Astrocyte (in vitro differentiated cells and primary cell): ENCODE data around the gene MAEA. TPM values are rescaled to one million over a fixed set of nuclear protein-coding genes. Genes with fewer than 3 reads are reported as not detected.

Experiments
- DNase-seq: peaks from one replicate; pipeline ENCODE4 v3.0.0-alpha.2; 2010; ENCODE audit warnings: low read depth
- FAIRE-seq: peaks from 2 replicates; lab custom pipeline; 2011; peaks lifted over from hg19 to GRCh38; lab: Jason Lieb, UNC
- H2AFZ ChIP-seq: 2 replicates; pipeline ENCODE4 v1.6.0; 2012; ENCODE audit warnings: low read depth, low read length, inconsistent platforms
- H3K27ac ChIP-seq: 2 replicates; pipeline ENCODE4 v1.5.1; 2011; ENCODE audit warnings: low read depth, low read length, inconsistent platforms
- H3K27me3 ChIP-seq: 2 replicates; pipeline ENCODE4 v1.6.0; 2011; ENCODE audit warnings: low read length, inconsistent platforms; ENCODE audit not compliant: insufficient read depth
- H3K36me3 ChIP-seq: 2 replicates; pipeline ENCODE4 v1.5.1; 2011; ENCODE audit warnings: low read length, inconsistent platforms; ENCODE audit not compliant: insufficient read depth
- H3K4me1 ChIP-seq: 2 replicates; pipeline ENCODE4 v1.5.1; 2011; ENCODE audit warnings: low read length, inconsistent platforms; ENCODE audit not compliant: insufficient read depth
- H3K4me2 ChIP-seq: 2 replicates; pipeline ENCODE4 v1.6.0; 2012; ENCODE audit warnings: low read length, inconsistent platforms
- H3K4me3 ChIP-seq: 2 replicates; pipeline ENCODE4 v1.5.1; 2011; ENCODE audit warnings: low read depth, mild to moderate bottlenecking, low read length, inconsistent platforms; ENCODE audit not compliant: insufficient read depth
- H3K79me2 ChIP-seq: 2 replicates; pipeline ENCODE4 v1.6.0; 2012; ENCODE audit warnings: mild to moderate bottlenecking, low read length, inconsistent platforms; ENCODE audit not compliant: insufficient read depth
- H3K9ac ChIP-seq: 2 replicates; pipeline ENCODE4 v1.6.0; 2012; ENCODE audit warnings: mild to moderate bottlenecking, low read length, inconsistent platforms
- H3K9me3 ChIP-seq: 2 replicates; pipeline ENCODE4 v1.5.1; 2012; ENCODE audit warnings: low read depth, mild to moderate bottlenecking, low read length, inconsistent platforms; ENCODE audit not compliant: insufficient read depth
- H4K20me1 ChIP-seq: 2 replicates; pipeline ENCODE4 v1.6.0; 2012; ENCODE audit warnings: low read length, inconsistent platforms; ENCODE audit not compliant: insufficient read depth
- H3K27ac Mint-ChIP-seq: one replicate; pipeline ENCODE4 v1.8.0; 2021; ENCODE audit warnings: mild to moderate bottlenecking, mixed read lengths; ENCODE audit not compliant: unreplicated experiment
- H3K27me3 Mint-ChIP-seq: one replicate; pipeline ENCODE4 v1.8.0; 2021; ENCODE audit warnings: low read depth, mixed read lengths; ENCODE audit not compliant: unreplicated experiment
- H3K36me3 Mint-ChIP-seq: one replicate; pipeline ENCODE4 v1.8.0; 2021; ENCODE audit warnings: low read depth, mixed read lengths; ENCODE audit not compliant: unreplicated experiment
- H3K4me1 Mint-ChIP-seq: one replicate; pipeline ENCODE4 v1.8.0; 2021; ENCODE audit warnings: low read depth, mixed read lengths; ENCODE audit not compliant: unreplicated experiment
- H3K4me3 Mint-ChIP-seq: one replicate; pipeline ENCODE4 v1.8.0; 2021; ENCODE audit warnings: mild to moderate bottlenecking, moderate library complexity, mixed read lengths; ENCODE audit not compliant: unreplicated experiment
- H3K9me3 Mint-ChIP-seq: one replicate; pipeline ENCODE4 v1.8.0; 2021; ENCODE audit warnings: mild to moderate bottlenecking, mixed read lengths; ENCODE audit not compliant: unreplicated experiment
- EZH2 ChIP-seq: IDR thresholded peaks from 2 replicates; pipeline ENCODE4 v1.6.1; 2012; ENCODE audit warnings: mild to moderate bottlenecking, low read length, inconsistent platforms; ENCODE audit not compliant: insufficient read depth
- total RNA-seq: library from RNA; stranded (reverse); gene quantifications from 2 replicates; pipeline ENCODE4 v1.2.1, GENCODE V29; 2021
- TF ChIP-seq, protein P1 (sequence below): IDR thresholded peaks from 2 replicates; pipeline ENCODE4 v1.5.1; 2011; ENCODE audit warnings: low read depth, mild to moderate bottlenecking, inconsistent platforms, low read length, moderate library complexity; ENCODE audit not compliant: insufficient read depth

Gene MAEA
- total RNA-seq, 1 donor from 2014 or later: 79.3 TPM

GRCh38 chr4:1347410-1347864 lies 57.7 kb downstream of the MAEA start:
- Histone ChIP-seq H3K4me3 (peak overlapping the region; percentile 67), H3K27me3 (no peaks in the 10 kb centered on the region), H3K9me3 (no peaks in the 10 kb centered on the region), H3K4me1 (peaks cover 8% of the 10 kb centered on the region), H4K20me1 (peaks cover 6% of the 10 kb centered on the region), H3K79me2 (peaks cover 37% of the 10 kb centered on the region), H2AFZ (peak overlapping the region; percentile 65), H3K4me2 (peak overlapping the region; percentile 93), H3K9ac (peak overlapping the region; percentile 89), H3K36me3 (no peaks in the 10 kb centered on the region), H3K27ac (peak overlapping the region; percentile 94)
- Mint-ChIP-seq H3K27ac (peak overlapping the region; percentile 92), H3K4me1 (peaks cover 28% of the 10 kb centered on the region), H3K36me3 (peaks cover 6% of the 10 kb centered on the region), H3K4me3 (peak overlapping the region; percentile 89), H3K9me3 (no peaks in the 10 kb centered on the region), H3K27me3 (no peaks in the 10 kb centered on the region)
- TF ChIP-seq EZH2: no peak
- TF ChIP-seq, protein P1, sequence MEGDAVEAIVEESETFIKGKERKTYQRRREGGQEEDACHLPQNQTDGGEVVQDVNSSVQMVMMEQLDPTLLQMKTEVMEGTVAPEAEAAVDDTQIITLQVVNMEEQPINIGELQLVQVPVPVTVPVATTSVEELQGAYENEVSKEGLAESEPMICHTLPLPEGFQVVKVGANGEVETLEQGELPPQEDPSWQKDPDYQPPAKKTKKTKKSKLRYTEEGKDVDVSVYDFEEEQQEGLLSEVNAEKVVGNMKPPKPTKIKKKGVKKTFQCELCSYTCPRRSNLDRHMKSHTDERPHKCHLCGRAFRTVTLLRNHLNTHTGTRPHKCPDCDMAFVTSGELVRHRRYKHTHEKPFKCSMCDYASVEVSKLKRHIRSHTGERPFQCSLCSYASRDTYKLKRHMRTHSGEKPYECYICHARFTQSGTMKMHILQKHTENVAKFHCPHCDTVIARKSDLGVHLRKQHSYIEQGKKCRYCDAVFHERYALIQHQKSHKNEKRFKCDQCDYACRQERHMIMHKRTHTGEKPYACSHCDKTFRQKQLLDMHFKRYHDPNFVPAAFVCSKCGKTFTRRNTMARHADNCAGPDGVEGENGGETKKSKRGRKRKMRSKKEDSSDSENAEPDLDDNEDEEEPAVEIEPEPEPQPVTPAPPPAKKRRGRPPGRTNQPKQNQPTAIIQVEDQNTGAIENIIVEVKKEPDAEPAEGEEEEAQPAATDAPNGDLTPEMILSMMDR: no peak
- FAIRE-seq: no peak
- peak; percentile 80 for DNase-seq

- Mint-ChIP-seq H3K27ac (peak overlapping the region; percentile 92), H3K4me1 (peaks cover 28% of the 10 kb centered on the region), H3K27me3 (no peaks in the 10 kb centered on the region), H3K4me3 (peak overlapping the region; percentile 89), H3K36me3 (peaks cover 6% of the 10 kb centered on the region), H3K9me3 (no peaks in the 10 kb centered on the region)
- H3K4me1 ChIP-seq: peaks cover 8% of the 10 kb centered on the region
- H3K79me2 ChIP-seq: peaks cover 37% of the 10 kb centered on the region
- H2AFZ ChIP-seq: peak overlapping the region; percentile 65
- H3K4me3 ChIP-seq: peak overlapping the region; percentile 67
- FAIRE-seq (no peak), DNase-seq (no peak)
- H3K27ac ChIP-seq: peak overlapping the region; percentile 94
- H3K9me3 ChIP-seq: no peaks in the 10 kb centered on the region
- no peaks in the 10 kb centered on the region for H3K27me3 ChIP-seq
- no peak for TF ChIP-seq EZH2
- TF ChIP-seq, protein P1: no peak
- peak overlapping the region; percentile 93 for H3K4me2 ChIP-seq
- H4K20me1 ChIP-seq: peaks cover 8% of the 10 kb centered on the region
- peak overlapping the region; percentile 89 for H3K9ac ChIP-seq
- no peaks in the 10 kb centered on the region for H3K36me3 ChIP-seq
Measured at GRCh38 chr4:1348014-1348513, 58.4 kb downstream of the MAEA start.

DNA sequence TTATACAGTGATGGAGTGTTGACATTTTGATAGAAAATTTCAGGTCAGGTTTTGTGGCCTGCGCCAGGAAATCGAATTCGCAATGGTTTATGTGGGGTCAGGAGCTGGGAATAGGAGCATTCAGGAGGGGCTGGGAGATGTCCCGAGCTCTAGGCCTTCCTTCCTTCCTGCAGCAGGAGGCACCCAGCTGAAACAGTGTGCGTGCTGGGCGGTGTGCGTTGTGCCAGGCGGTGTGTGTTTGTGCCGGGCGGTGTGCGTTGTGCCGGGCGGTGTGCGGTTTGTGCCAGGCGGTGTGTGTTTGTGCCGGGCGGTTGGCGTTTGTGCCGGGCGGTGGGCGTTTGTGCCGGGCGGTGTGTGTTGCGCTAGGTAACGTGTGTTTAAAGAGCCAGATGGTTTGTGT lies 59.1 kb downstream of the MAEA start:
- Histone ChIP-seq H3K4me1 (peaks cover 8% of the 10 kb centered on the region), H3K4me2 (no peak overlapping the region), H3K9me3 (no peaks in the 10 kb centered on the region), H3K36me3 (no peaks in the 10 kb centered on the region), H3K4me3 (no peak overlapping the region), H3K79me2 (peaks cover 37% of the 10 kb centered on the region), H3K27ac (no peak overlapping the region), H4K20me1 (peaks cover 8% of the 10 kb centered on the region), H2AFZ (no peak overlapping the region), H3K27me3 (no peaks in the 10 kb centered on the region), H3K9ac (no peak overlapping the region)
- no peaks in the 10 kb centered on the region for H3K27me3 Mint-ChIP-seq
- DNase-seq: no peak
- peaks cover 6% of the 10 kb centered on the region for H3K36me3 Mint-ChIP-seq
- peak overlapping the region; percentile 89 for H3K4me3 Mint-ChIP-seq
- H3K4me1 Mint-ChIP-seq: peaks cover 28% of the 10 kb centered on the region
- TF ChIP-seq EZH2: no peak
- TF ChIP-seq, protein P1: no peak
- peak overlapping the region; percentile 88 for H3K27ac Mint-ChIP-seq
- no peak for FAIRE-seq
- no peaks in the 10 kb centered on the region for H3K9me3 Mint-ChIP-seq
